NB4 (cell line): ENCODE measurements around the gene GRAMD2A.

ENCODE experiments used
- CTCF ChIP-seq: IDR thresholded peaks from one replicate; pipeline ENCODE4 v1.5.1; 2012; ENCODE audit warnings: low read depth, low read length
- MAX ChIP-seq: IDR thresholded peaks from 2 replicates; pipeline ENCODE4 v1.6.1; 2011; ENCODE audit warnings: low read depth, low read length
- MYC ChIP-seq: IDR thresholded peaks from 2 replicates; pipeline ENCODE4 v1.6.1; 2011; ENCODE audit warnings: low read depth, low read length
- POLR2A ChIP-seq: IDR thresholded peaks from 2 replicates; pipeline ENCODE4 v1.6.1; 2011; ENCODE audit warnings: mild to moderate bottlenecking; ENCODE audit not compliant: insufficient read length; ENCODE audit errors: extremely low read depth

GRCh38 chr15:72118017-72118978 is 79.3 kb downstream of the GRAMD2A start, which contains the start of the genes MYO9A and SENP8:
- no peak for TF ChIP-seq CTCF
- peak; percentile 81 for TF ChIP-seq POLR2A
- TF ChIP-seq MYC: peak; percentile 65
- peak; percentile 94 for TF ChIP-seq MAX
